HepG2 (cell line): ENCODE data around the gene ZPR1. TPM values are rescaled to one million over a fixed set of nuclear protein-coding genes. Genes with fewer than 3 reads are reported as not detected.
A peak's percentile ranks its signal among the peaks of the same experiment; 100 is the strongest.

ENCODE experiments used
- ATAC-seq: fragments of 200-7000 bp; cut with Tn5 transposase; 3 replicates; pipeline ENCODE4 v1.9.1; 2020; ENCODE audit warnings: mild to moderate bottlenecking, moderate library complexity
- BruUV-seq: library from RNA; stranded (reverse); fragments of 400-500 nt; replicated peaks from 2 replicates; lab custom pipeline; 2021; lab: Mats Ljungman, UMichigan
- CTCF ChIA-PET: fragments of 300-600 bp; formaldehyde crosslinking; extraction: SDS; loops from one replicate; lab custom pipeline; 2021; ENCODE audit warnings: low total read pairs, inconsistent platforms, low intra/inter-chr PET ratio; lab: Yijun Ruan, JAX
- POLR2A ChIA-PET: fragments of 350-600 bp; sonication (Branson Sonifier 250); formaldehyde crosslinking; loops from one replicate; lab custom pipeline; 2020; ENCODE audit warnings: antibody characterized with exemption, inconsistent platforms; lab: Yijun Ruan, JAX
- DNase-seq: peaks from one replicate; pipeline ENCODE4 v3.0.0-alpha.2; 2015; ENCODE audit warnings: low spot score
- FAIRE-seq: peaks from 3 replicates; lab custom pipeline; 2011; peaks lifted over from hg19 to GRCh38; lab: Jason Lieb, UNC
- H2AFZ ChIP-seq: one replicate; pipeline ENCODE4 v1.6.1; 2011; ENCODE audit warnings: low read length, inconsistent platforms
- H3K27ac ChIP-seq: fragments of 300-600 bp; 3 replicates; pipeline ENCODE4 v1.8.0; 2011; ENCODE audit warnings: mixed run types, mild to moderate bottlenecking, mixed read lengths, low read length, inconsistent platforms; ENCODE audit not compliant: insufficient read depth; ENCODE audit errors: extremely low read length
- H3K27me3 ChIP-seq, 2 experiments: fragments of 200-600 bp in 1 of 2; 2 replicates in 1 of 2; 3 replicates in 1 of 2; pipeline versions ENCODE4 v1.6.0 to v1.8.0; 2011; ENCODE audit warnings: low read length in 2 of 2, mild to moderate bottlenecking in 2 of 2, moderate library complexity in 2 of 2, inconsistent platforms in 1 of 2; ENCODE audit not compliant: insufficient read depth in 2 of 2, control insufficient read depth in 1 of 2
- H3K36me3 ChIP-seq, 2 experiments: fragments of 200-600 bp in 1 of 2; replicated peaks in 1 of 2; 2 replicates in 1 of 2; 3 replicates in 1 of 2; pipeline versions ENCODE4 v1.5.1 to v1.8.0; 2011; ENCODE audit warnings: low read length in 2 of 2, inconsistent platforms in 1 of 2; ENCODE audit not compliant: insufficient read depth in 2 of 2, control insufficient read depth in 1 of 2
- H3K4me1 ChIP-seq: 2 replicates; pipeline ENCODE4 v1.5.1; 2012; ENCODE audit warnings: low read length, inconsistent platforms; ENCODE audit not compliant: insufficient read depth
- H3K4me2 ChIP-seq: 2 replicates; pipeline ENCODE4 v1.6.0; 2011; ENCODE audit warnings: low read depth, low read length, inconsistent platforms
- H3K4me3 ChIP-seq, 3 experiments: fragments of 200-600 bp in 1 of 3; sonication (generic), shearing (Covaris generic) in 1 of 3; replicated peaks in 1 of 3; 2 replicates each; pipeline ENCODE4 v1.5.1; 2011 to 2016; ENCODE audit warnings: low read length in 3 of 3, inconsistent platforms in 2 of 3, low read depth in 2 of 3, mild to moderate bottlenecking in 2 of 3, control low read depth in 1 of 3, mixed read lengths in 1 of 3; ENCODE audit not compliant: insufficient read depth in 1 of 3
- H3K79me2 ChIP-seq: one replicate; pipeline ENCODE4 v1.6.1; 2011; ENCODE audit warnings: low read length, inconsistent platforms; ENCODE audit not compliant: insufficient read depth
- H3K9ac ChIP-seq: 2 replicates; pipeline ENCODE4 v1.6.0; 2011; ENCODE audit warnings: mild to moderate bottlenecking, low read depth, low read length, inconsistent platforms; ENCODE audit not compliant: insufficient read depth
- H3K9me3 ChIP-seq: 2 replicates; pipeline ENCODE4 v1.5.1; 2012; ENCODE audit warnings: mild to moderate bottlenecking, low read length
- H4K20me1 ChIP-seq: 2 replicates; pipeline ENCODE4 v1.6.0; 2011; ENCODE audit warnings: inconsistent platforms, mild to moderate bottlenecking, low read length, moderate library complexity; ENCODE audit not compliant: insufficient read depth
- BHLHE40 ChIP-seq: IDR thresholded peaks from 2 replicates; pipeline ENCODE4 v1.6.1; 2011; ENCODE audit warnings: low read length, improper control_type of control experiment
- HNF4A ChIP-seq: sonication (generic); formaldehyde crosslinking; IDR thresholded peaks from 2 replicates; pipeline ENCODE4 v1.4.0; 2020; ENCODE audit warnings: missing genetic modification reagents
- PTBP1 ChIP-seq: fragments of 200-400 bp; formaldehyde crosslinking; IDR thresholded peaks from 2 replicates; pipeline ENCODE4 v1.6.1; 2018; ENCODE audit warnings: low read length, low read depth; ENCODE audit not compliant: poor library complexity, severe bottlenecking
- RBFOX2 ChIP-seq: fragments of 200-400 bp; formaldehyde crosslinking; IDR thresholded peaks from 2 replicates; pipeline ENCODE4 v1.6.1; 2017; ENCODE audit warnings: low read depth, mild to moderate bottlenecking, low read length
- RXRA ChIP-seq: sonication (generic); formaldehyde crosslinking; IDR thresholded peaks from 2 replicates; pipeline ENCODE4 v1.5.1; 2020; ENCODE audit warnings: missing genetic modification reagents
- SRSF1 ChIP-seq: fragments of 200-400 bp; formaldehyde crosslinking; optimal IDR thresholded peaks from 2 replicates; pipeline ENCODE3; 2017; ENCODE audit warnings: mild to moderate bottlenecking, low read depth, low read length, moderate library complexity
- TBP ChIP-seq: sonication (generic); formaldehyde crosslinking; IDR thresholded peaks from 2 replicates; pipeline ENCODE4 v1.5.0; 2020; ENCODE audit warnings: missing genetic modification reagents
- TEAD3 ChIP-seq: optimal IDR thresholded peaks from 2 replicates; pipeline ENCODE3; 2016; ENCODE audit warnings: borderline replicate concordance
- TSC22D2 ChIP-seq: sonication (generic); formaldehyde crosslinking; IDR thresholded peaks from 2 replicates; pipeline ENCODE4 v1.5.1; 2020; ENCODE audit warnings: missing genetic modification reagents, mild to moderate bottlenecking, borderline replicate concordance
- USF2 ChIP-seq, 2 experiments: sonication (generic) in 1 of 2; formaldehyde crosslinking in 1 of 2; IDR thresholded peaks; 2 replicates each; pipeline versions ENCODE4 v1.5.1 to v1.6.1; 2011 to 2020; ENCODE audit warnings: borderline replicate concordance in 1 of 2, low read depth in 1 of 2, low read length in 1 of 2, mild to moderate bottlenecking in 1 of 2, missing genetic modification reagents in 1 of 2, moderate library complexity in 1 of 2
- YY1 ChIP-seq: IDR thresholded peaks from 2 replicates; pipeline ENCODE4 v1.6.1; 2011; ENCODE audit warnings: low read length, low read depth, moderate library complexity, mild to moderate bottlenecking; ENCODE audit not compliant: insufficient read depth, insufficient replicate concordance
- ZBTB33 ChIP-seq: sonication (generic); formaldehyde crosslinking; IDR thresholded peaks from 2 replicates; pipeline ENCODE4 v1.4.0; 2020; ENCODE audit warnings: missing genetic modification reagents
- ZNF121 ChIP-seq: sonication (generic); formaldehyde crosslinking; IDR thresholded peaks from 2 replicates; pipeline ENCODE4 v1.5.0; 2020; ENCODE audit warnings: mild to moderate bottlenecking, missing genetic modification reagents
- ZNF263 ChIP-seq: sonication (generic); formaldehyde crosslinking; IDR thresholded peaks from 2 replicates; pipeline ENCODE4 v1.4.0; 2020; ENCODE audit warnings: missing genetic modification reagents
- ZNF543 ChIP-seq: sonication (generic); formaldehyde crosslinking; IDR thresholded peaks from 2 replicates; pipeline ENCODE4 v1.4.0; 2020; ENCODE audit warnings: mild to moderate bottlenecking, missing genetic modification reagents
- ZNF546 ChIP-seq: sonication (generic); formaldehyde crosslinking; conservative IDR thresholded peaks from 2 replicates; pipeline ENCODE4 v1.8.1; 2023; ENCODE audit warnings: mild to moderate bottlenecking, missing genetic modification reagents
- WGBS: methylation state at CpG from one replicate; pipeline ENCODE4 v1.1.6; 2017; ENCODE audit warnings: low lambda C conversion rate; 5-methylcytosine and 5-hydroxymethylcytosine counted together
- in situ Hi-C: cut with HindIII; loops from 2 replicates; pipeline ENCODE4 v1.10.0; 2017; ENCODE audit warnings: low pct_unique_long_range_greater_than_20kb; ENCODE audit not compliant: extremely low pct_ligation_motif_present
- intact Hi-C: fragments of 100-400 bp; cut with micrococcal nuclease; formaldehyde crosslinking; loops from one replicate; pipeline ENCODE4 v1.10.0; 2022; ENCODE audit not compliant: unreplicated experiment
- polyA plus RNA-seq, 8 experiments: library from polyadenylated mRNA; depleted of rRNA in 3 of 8; stranded (reverse) in 7 of 8; unstranded in 1 of 8; fragments of >200 nt; fragmentation: Illumina TruSeq in 4 of 8; extraction: Trizol in 4 of 8; gene quantifications; 2 replicates each; pipeline versions ENCODE4 v1.2.1 to v1.2.3, GENCODE V29; 2011 to 2016; ENCODE audit warnings: low read depth in 4 of 8, missing spikeins in 1 of 8, mixed read lengths in 1 of 8; ENCODE audit not compliant: insufficient read depth in 1 of 8
- total RNA-seq, 5 experiments: library from RNA; depleted of rRNA; stranded (reverse); fragments of >200 nt; fragmentation: Illumina TruSeq; extraction: Trizol; gene quantifications; 2 replicates each; pipeline ENCODE4 v1.2.3, GENCODE V29; 2016; ENCODE audit warnings: low read depth in 1 of 5

Gene ZPR1
- total and polyA plus RNA-seq, 2 of the 13 experiments (the other 11 are each of a cell fraction or from before 2014, with no cell fraction given): 40.0 to 79.3 TPM

DNA sequence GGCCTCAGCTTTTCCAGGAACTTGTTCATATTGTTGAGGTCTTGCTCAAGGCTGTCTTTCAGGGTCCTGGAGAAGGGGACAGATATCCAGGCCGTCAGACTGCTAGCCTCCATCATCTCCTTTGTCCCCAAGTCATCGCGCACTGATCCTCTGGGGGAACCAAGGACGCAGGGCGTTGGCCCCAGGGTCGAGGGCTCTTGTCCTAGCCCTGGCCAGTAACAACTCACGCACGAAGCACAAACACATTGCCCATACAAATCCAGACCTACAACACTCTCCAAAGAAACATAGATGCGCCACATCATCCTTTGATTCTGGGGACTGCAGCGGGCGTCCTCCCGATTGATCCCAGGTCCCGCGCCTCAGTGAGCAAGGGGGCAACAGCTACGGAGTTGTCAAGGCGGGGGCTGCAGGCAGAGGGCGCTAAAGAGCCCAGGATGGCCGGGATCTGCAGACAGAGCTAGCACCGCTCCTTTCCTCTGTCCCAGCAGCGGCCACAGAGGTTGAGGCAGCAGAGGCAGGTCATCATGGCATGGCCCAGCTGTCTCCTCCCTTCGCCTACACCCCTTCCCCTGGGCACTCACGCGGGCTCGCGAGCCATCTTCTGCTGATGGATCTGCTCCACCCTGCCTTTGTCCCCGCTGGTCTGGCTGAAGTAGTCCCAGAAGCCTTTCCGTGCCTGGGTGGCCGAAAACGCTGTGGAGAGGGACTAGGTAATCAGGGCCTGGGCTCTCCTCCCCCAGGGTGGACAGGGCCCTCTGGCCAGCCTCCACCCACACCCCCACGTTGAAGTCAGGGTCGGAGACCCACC, 3.4 kb upstream of the ZPR1 start (continued):
- TF ChIP-seq PTBP1: no peak
- TF ChIP-seq, all 625 proteins: peak for 207

DNA sequence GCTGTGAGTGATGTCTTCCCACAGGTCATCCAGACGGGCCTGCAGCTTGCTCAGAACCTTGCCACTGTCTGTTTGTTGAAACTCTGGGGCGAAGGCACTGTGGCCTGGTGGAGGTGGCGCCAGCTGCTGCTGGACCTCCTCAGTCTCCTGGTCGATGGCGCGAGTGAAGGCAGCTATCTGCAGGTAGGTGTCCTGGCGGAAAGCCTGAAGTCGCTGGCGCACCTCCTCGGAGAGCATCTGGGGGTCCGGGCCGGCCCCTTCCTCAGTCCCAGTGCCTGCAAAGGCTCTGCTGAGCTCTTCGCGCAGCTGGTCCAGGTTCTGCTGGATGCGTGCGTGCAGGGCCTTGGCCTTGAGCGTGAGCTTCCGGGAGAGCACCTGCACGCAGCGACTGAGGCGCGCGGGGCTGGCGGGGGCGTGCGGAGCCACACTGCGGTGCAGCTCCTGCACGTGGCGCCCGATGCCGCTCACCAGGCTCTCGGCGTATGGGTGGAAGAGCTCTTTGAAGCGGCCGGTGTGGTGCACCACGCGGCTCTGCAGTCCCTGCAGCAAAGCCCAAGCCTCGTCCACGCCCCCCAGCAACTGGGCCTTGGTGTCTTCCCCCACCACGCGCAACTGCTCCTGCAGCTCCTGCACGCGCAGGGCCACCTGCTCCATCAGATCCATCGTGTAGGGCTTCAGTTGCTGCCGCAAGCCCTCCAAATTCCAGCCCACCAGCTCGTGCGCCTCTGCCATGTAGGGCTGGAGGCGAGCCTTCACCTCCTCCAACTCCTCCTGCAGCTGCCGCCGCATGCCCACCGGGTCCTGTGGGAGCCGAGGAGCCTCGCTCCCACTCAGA, 2.6 kb upstream of the ZPR1 start:
- H3K4me1 ChIP-seq: peaks cover 83% of the 10 kb centered on the region
- POLR2A ChIA-PET: interaction anchor here (0.8 to 17.3 kb wide), 11 partner anchors 9 to 349 kb away, joined by 3 to 1365 read pairs (median 9); partner anchors contain the start of genes APOA1, APOA4, APOC3 and BUD13
- H3K27ac ChIP-seq: peak overlapping the region; percentile 87
- intact Hi-C loops (loop anchor here (1.0 kb wide), 1 partner anchor 47 kb away; the partner anchor contains the start of gene APOA1), in situ Hi-C loops (loop anchor here (5.0 to 10.0 kb wide), 2 partner anchors 47 to 304 kb away; partner anchors contain the start of genes APOA1 and SIK3)
- DNase-seq (no peak), FAIRE-seq (no peak), ATAC-seq (no peak)
- CTCF ChIA-PET: interaction anchor here (0.9 to 2.6 kb wide), 5 partner anchors 36 to 89 kb away, joined by 3 to 23 read pairs (median 4); no protein-coding TSS in a partner anchor
- 90% methylated on average over 22 of the region's 53 CpGs for WGBS
- H3K4me3 ChIP-seq: peak overlapping the region in 2 of 3 experiments; percentile 45 to 83; a peak in 2 of 6 replicates
- peak overlapping the region; percentile 99 for H3K4me2 ChIP-seq
- H2AFZ ChIP-seq: no peak overlapping the region
- peak overlapping the region; percentile 80; the same call in 1 of the 2 replicates for H3K9ac ChIP-seq
- no peaks in the 10 kb centered on the region for H3K9me3 ChIP-seq
- no peaks in the 10 kb centered on the region for H4K20me1 ChIP-seq
- H3K79me2 ChIP-seq: peaks cover 35% of the 10 kb centered on the region
- H3K36me3 ChIP-seq: peaks cover 2 to 14% of the 10 kb centered on the region in 2 experiments; a peak in 3 of 5 replicates
- H3K27me3 ChIP-seq: no peaks in the 10 kb centered on the region; a peak in 1 of 5 replicates
- BruUV-seq: no TSS peak
- TF ChIP-seq TEAD3 (no peak), ZNF121 (CRISPR knock-in tag) (no peak), ZBTB33 (CRISPR knock-in tag) (peak; percentile 25; the same call in 1 of the 2 replicates), ZNF546 (CRISPR knock-in tag) (0 out of 2 replicates have a peak, but pooled peaks have one; percentile 14), USF2 (IDR thresholded peaks at IDR 0.05; ENCODE audit: low read depth, low read length) (no peak), USF2 (CRISPR knock-in tag; IDR thresholded peaks at IDR 0.05; ENCODE audit: borderline replicate concordance) (no peak), BHLHE40 (no peak), ZNF543 (no peak), HNF4A (CRISPR knock-in tag) (no peak), RBFOX2 (peak; percentile 78), TBP (CRISPR knock-in tag) (no peak), RXRA (CRISPR knock-in tag) (no peak), TSC22D2 (no peak), SRSF1 (no peak), ZNF263 (CRISPR knock-in tag) (no peak), YY1 (no peak)
